ENCODE measurements around the gene ABCD4. TPM values are rescaled to one million over a fixed set of nuclear protein-coding genes. Genes with fewer than 3 reads are reported as not detected.

ABCD4 gene
- polyA plus RNA-seq, 1 of the 3 experiments (the other 2 are of a cell fraction) = 37.0 TPM

GRCh38 chr14:74350211-74350927 lies 47.6 kb upstream of the ABCD4 start:
- H3K27me3 ChIP-seq (ENCODE audit: insufficient read depth) = peaks cover 20% of the 10 kb centered on the region; the same call in 1 of the 2 replicates
- ChIA-PET CTCF (interaction anchor here (0.9 to 3.3 kb wide), 5 partner anchors 10 to 176 kb away, joined by 3 to 16 read pairs (median 3); no protein-coding TSS in a partner anchor), POLR2A (no interaction called here)
- TF ChIP-seq SMC3 (IDR thresholded peaks at IDR 0.05; ENCODE audit: low read depth, low read length) (no peak), RAD21 (IDR thresholded peaks at IDR 0.05; ENCODE audit: low read length) (no peak), IRF3 (IDR thresholded peaks at IDR 0.05; ENCODE audit: low read depth, low read length) (no peak), MXI1 (IDR thresholded peaks at IDR 0.05; ENCODE audit: low read depth, low read length) (no peak), JUND (IDR thresholded peaks at IDR 0.05) (no peak), FOXJ3 (CRISPR knock-in tag; IDR thresholded peaks at IDR 0.05) (no peak), SIN3A (IDR thresholded peaks at IDR 0.05; ENCODE audit: borderline replicate concordance, low read depth, low read length) (no peak), CTCF (IDR thresholded peaks at IDR 0.05) (no peak), USF1 (IDR thresholded peaks at IDR 0.05; ENCODE audit: borderline replicate concordance, low read depth) (no peak), PBX3 (IDR thresholded peaks at IDR 0.05) (no peak), RCOR1 (IDR thresholded peaks at IDR 0.05; ENCODE audit: low read length) (no peak), FOSL2 (IDR thresholded peaks at IDR 0.05; ENCODE audit: borderline replicate concordance, low read depth) (no peak), NRF1 (IDR thresholded peaks at IDR 0.05; ENCODE audit: low read depth, low read length) (no peak), TCF12 (IDR thresholded peaks at IDR 0.05) (no peak), USF2 (IDR thresholded peaks at IDR 0.05; ENCODE audit: borderline replicate concordance, low read depth, low read length) (no peak), MEF2A (IDR thresholded peaks at IDR 0.05; ENCODE audit: borderline replicate concordance, low read depth) (no peak), CHD2 (IDR thresholded peaks at IDR 0.05; ENCODE audit: low read length, partially characterized antibody) (no peak), GATA2 (CRISPR knock-in tag; IDR thresholded peaks at IDR 0.05) (no peak), POLR2AphosphoS5 (IDR thresholded peaks at IDR 0.05; ENCODE audit: low read depth, low read length) (no peak)
- no peaks in the 10 kb centered on the region for H3K9me3 ChIP-seq
- no peaks in the 10 kb centered on the region for H3K79me2 ChIP-seq (ENCODE audit: insufficient read depth)
- H3K4me3 ChIP-seq (ENCODE audit: low read depth in 2 of 2, low read length in 1 of 2) = no peak overlapping the region
- H4K20me1 ChIP-seq (ENCODE audit: insufficient read depth) = no peaks in the 10 kb centered on the region
- H3K4me2 ChIP-seq = no peak overlapping the region
- no peaks in the 10 kb centered on the region for H3K36me3 ChIP-seq (replicated peaks in 1 of 2; ENCODE audit: control insufficient read depth in 1 of 2, insufficient read depth in 2 of 2, low read length in 1 of 2)
- no peaks in the 10 kb centered on the region for H3K4me1 ChIP-seq (ENCODE audit: control insufficient read depth in 1 of 2, insufficient read depth in 2 of 2, low read depth in 1 of 2, low read length in 1 of 2)
- no peak overlapping the region for H3K27ac ChIP-seq (ENCODE audit: low read depth in 2 of 2, low read length in 1 of 2)
- no peaks in the 10 kb centered on the region for H3F3A ChIP-seq (replicated peaks; ENCODE audit: insufficient read depth)
- no peak overlapping the region for H2AFZ ChIP-seq (ENCODE audit: low read depth)
- no peaks in the 10 kb centered on the region for H3K9me2 ChIP-seq
- WGBS (ENCODE audit: low lambda C conversion rate) = 52% methylated on average over 11 of the region's 11 CpGs
- no peak for DNase-seq
- no peak overlapping the region for H3K9ac ChIP-seq

Measured in SK-N-SH (cell line).